ENCODE results near the gene KCNQ2.

KCNQ2 gene

DNA sequence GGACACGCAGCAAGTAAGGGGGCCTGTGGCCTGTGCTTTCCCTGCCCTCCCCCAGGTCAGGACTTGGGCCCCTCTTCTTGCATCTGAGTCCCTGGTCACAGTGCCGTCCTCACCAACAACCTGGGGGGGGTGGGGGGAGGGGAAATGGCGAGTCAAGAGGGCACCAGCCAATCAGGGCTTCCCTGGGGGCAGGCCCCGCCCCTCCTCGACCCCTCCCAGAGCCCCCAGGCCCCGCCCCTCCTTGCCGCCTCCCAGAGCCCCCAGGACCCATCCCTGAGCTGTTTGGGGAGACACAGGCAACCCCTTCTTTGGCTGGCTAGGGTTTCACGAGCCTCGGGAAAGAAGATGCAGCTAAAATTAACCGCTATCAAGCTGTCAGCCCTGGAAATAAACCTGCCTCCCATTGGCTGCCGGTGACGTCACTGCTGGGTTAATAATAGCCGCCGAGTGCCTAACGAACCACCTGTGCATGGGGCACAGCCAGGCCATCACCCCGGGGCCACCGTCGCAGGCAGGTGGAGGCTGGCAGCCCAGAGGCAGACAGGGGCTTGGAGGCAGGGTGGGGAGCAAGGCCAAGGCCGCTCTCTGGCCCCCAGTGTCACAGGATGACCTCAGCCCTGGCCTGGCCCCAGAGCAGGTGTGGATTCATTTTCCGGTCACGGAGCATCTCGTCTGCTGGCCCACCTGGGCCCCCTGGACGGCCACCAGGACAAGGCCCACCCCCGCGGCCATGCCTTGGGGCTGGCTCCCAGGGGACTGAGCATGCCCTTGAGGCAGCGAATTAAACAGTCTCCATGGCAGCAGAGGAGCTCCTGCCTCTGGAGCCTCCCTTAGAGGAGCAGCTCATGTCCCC, 29.6 kb upstream of the KCNQ2 start:
- DNase-seq (ENCODE audit: low read depth): no peak

GRCh38 chr20:63500902-63501817, 28.7 kb upstream of the KCNQ2 start:
- no peak for DNase-seq (ENCODE audit: low read depth)

DNA sequence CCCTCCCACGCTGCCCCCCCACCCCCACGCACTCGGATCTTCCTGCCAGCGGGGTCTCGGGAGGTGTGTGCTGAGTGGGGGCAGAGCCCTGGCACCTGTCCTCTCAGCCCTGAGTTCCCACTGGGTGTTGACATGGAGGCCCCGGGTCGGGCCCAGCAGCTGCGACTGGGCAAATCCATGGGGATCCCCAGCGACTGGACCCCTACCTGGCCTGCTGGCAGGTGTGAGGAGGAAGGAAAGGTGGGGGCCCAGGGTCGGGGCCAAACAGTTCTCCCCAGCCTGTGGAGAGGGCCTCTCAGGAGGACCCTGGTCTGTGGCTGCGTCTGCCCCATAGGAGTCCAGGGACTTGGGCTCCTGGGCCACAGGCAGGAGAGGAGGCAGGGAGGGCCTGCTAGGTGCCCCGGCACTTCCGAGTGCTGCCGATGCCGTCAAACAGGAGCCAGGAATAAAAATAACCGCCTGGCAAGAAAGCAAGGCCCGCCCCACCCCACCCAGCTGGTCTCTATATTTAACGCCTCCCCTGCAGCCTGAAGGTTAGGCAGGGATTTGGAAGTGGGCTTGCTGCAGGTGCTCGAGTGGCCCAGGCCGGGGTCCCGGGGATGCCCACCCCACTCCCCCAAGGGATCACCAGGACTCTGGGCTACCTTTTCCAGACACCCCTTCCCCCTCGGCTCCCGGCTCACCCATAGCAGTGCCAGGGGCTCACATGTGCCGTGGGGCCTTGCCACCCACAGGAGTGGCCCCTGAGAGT, 27.9 kb upstream of the KCNQ2 start:
- no peak for DNase-seq (ENCODE audit: low read depth)

GRCh38 chr20:63499338-63499969, 27.0 kb upstream of the KCNQ2 start:
- no peak for DNase-seq (ENCODE audit: low read depth)

GRCh38 chr20:63498960-63499337, 26.5 kb upstream of the KCNQ2 start, which contains the start of gene EEF1A2:
Gene EEF1A2, minus strand, starts transcription at chr20:63499083. Its CDS starts 1,320 bp downstream, at chr20:63497763.
- peak; percentile 49 for DNase-seq (ENCODE audit: low read depth)

- no peak for DNase-seq (ENCODE audit: low read depth)
Observed at GRCh38 chr20:63497946-63498935, 25.8 kb upstream of the KCNQ2 start.

DNA sequence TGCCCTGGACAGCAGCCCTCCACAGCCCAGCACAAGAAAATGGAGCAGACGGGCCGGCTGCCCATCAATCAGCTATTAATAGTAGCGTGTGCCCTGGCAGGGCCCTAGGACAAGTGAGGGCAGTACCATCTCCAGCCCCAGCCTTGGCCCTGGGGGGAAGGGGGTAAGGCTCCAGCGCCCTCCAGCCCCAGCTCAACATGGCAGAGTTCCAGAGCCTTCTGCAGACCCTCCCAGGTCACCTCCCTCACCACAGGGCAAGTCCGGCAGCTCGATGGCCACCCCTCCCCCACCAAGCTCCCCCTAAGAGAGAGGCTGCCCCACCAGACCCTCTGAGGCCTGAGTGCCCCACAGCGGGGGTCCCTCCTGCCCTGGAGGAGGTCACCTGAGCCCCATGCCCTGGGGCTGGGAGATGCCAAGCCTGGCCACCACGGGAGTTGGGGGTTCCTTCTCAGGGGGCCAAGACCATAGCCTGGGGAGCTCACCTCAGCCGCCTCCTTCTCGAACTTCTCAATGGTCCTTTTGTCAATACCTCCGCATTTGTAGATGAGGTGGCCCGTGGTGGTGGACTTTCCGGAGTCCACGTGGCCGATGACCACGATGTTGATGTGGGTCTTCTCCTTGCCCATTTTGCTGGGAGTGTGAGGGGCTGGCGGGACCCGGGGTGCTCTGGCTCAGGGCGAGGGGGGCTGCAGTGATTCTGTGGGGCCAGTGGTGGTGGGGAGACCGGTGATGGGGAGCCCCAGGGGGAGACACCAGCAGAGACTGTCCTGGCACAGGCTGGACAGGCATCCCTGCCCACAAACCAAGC, 24.9 kb upstream of the KCNQ2 start:
- no peak for DNase-seq (ENCODE audit: low read depth)

DNA sequence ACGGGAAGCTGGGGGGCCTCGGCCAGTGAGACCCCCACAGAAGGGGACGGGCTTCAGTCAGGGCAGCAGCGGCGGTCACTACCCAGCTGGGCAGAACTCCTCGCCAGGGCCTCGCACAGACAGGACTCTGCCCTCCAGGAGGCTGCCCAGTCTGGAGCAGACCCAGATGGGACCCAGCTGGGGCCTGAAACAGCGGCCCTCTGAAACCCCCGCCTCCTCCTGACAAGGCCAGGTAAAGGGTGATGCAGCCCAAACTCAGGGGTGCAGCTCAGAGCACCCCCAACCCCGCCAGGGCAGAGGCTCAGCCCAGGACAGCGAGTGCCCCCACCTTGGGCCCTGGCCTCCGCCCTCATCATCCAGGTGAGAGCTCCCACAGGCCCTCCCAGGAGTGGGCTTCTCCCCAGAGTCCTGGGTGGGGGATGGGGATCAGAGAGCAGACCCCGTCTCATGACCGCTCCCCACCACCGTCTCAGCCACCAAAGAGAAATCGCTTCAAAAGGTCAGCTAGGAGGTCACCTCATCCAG, 24.2 kb upstream of the KCNQ2 start:
- no peak for DNase-seq (ENCODE audit: low read depth)

- DNase-seq (ENCODE audit: low read depth): peak; percentile 80
Observed at GRCh38 chr20:63495741-63496595, 23.5 kb upstream of the KCNQ2 start.

DNA sequence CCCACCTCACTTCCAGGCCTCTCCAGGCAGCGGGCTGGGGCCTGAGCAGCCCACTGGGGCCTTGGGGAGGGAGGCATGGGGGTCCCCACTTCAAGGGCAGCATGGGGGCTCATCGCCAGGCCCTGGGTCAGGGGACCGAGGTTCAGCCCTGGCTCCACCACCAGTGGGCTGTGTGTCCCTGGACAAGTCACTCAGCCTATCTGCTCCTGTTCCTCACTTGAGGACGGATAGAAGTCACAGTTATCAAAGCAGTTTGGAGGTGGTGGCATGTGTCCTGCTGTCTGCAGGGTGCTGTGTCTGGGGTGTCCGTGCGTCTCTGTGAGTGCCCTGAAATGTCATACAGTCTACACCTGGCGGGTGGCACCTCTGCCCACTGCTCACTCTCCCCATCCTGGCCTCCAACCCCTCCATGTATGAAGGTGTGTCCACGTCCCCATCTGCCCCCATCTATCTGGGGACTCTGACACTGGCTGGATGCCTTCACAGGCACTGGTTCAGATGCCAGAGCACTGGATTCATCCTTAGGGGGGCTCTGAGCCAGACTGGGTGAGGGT, 22.8 kb upstream of the KCNQ2 start:
- no peak for DNase-seq (ENCODE audit: low read depth)

DNA sequence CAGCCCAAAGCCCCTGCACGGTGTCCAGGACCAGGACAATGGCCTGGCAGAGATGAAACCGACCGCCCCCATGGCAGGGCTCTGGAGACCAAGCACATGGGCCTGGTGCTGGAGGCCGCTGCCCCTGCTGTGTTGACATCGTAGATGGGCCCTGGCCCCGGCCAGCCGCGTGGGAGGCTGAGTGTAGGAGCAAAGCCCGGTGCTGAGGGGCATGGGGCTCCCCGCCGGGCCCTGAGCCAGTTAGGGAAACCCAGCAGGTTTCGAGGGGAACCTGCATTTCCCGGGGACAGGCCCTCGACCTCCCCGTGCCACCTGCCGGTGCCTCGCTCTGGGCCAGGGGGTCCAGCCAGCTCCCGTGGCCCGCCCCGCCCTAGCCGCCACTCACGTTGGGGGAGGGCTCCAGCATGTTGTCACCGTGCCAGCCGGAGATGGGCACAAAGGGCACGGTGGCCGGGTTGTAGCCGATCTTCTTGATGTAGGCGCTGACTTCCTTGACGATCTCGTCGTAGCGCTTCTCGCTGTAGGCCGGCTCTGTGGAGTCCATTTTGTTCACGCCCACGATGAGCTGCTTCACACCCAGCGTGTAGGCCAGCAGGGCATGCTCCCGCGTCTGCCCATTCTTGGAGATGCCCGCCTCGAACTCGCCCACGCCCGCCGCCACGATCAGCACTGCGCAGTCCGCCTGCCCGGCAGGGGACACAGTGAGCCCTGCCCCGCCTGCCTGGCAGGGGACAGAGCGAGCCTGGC, 22.1 kb upstream of the KCNQ2 start:
- DNase-seq (ENCODE audit: low read depth): no peak

DNA sequence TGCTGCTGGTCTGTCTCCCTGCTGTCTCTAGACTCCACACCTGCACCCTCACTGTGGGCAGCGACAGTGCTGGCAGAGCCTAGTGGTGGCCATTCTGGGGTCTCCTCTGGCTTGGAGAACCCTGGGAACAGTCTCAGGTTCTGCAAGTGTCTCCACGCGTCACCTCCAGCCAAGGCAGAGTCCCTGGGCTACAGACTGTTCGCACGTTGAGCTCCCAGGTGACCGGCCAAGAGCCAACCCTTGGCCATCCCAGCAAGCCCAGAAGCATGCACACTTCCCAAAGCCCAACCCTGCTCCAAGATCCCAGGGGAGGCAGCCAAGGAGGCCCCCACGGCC, 21.6 kb upstream of the KCNQ2 start:
- DNase-seq (ENCODE audit: low read depth): no peak

DNA sequence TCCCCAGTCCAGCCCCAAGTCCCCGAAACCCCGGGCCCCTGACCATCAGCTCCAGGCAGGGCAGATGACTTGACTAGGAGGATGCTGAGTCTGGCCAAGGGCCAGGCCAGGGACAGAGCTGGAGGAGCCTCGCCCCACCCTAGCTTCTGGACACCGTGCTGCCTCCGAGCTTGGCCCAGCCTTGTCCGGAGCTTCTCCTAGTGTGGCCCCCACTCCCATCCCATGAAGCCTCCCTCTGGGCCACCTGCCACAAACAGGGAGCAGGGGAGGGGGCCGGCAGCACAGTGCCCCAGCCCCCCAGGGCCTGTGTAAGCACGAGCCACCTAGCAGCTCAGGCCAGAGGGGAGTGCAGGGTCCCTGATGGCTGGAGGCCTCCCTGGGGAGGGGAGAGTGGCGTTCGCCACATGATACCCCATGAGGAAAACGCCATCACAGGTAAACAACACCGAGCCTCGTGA, 21.1 kb upstream of the KCNQ2 start:
- DNase-seq (ENCODE audit: low read depth): no peak

- DNase-seq (ENCODE audit: low read depth): no peak
Observed at GRCh38 chr20:63492982-63493381, 20.5 kb upstream of the KCNQ2 start.

DNA sequence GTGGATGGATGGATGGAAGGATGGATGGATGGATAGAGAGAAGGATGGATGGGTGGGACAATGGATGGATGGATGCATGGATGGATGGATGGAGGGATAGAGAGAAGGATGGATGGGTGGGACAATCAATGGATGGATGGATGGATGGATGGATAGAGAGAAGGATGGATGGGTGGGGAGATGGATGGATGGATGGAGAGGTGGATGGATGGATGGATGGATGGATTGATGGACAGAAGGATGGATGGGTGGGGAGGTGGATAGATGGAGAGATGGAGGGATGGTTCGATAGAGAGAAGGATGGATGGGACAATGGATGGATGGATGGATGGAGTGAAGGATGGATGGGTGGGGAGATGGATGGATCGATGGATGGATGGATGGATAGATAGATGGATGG, 20.1 kb upstream of the KCNQ2 start:
- no peak for DNase-seq (ENCODE audit: low read depth)

- DNase-seq (ENCODE audit: low read depth): no peak
Observed at GRCh38 chr20:63491635-63492230, 19.3 kb upstream of the KCNQ2 start.

- no peak for DNase-seq (ENCODE audit: low read depth)
Observed at GRCh38 chr20:63491078-63491477, 18.6 kb upstream of the KCNQ2 start.
